ENCODE measurements around the gene ZFP3. TPM values are rescaled to one million over a fixed set of nuclear protein-coding genes. Genes with fewer than 3 reads are reported as not detected.

The ZFP3 gene
- total RNA-seq, 1 experiment from 2014 or later, result 0.11 TPM

GRCh38 chr17:5126719-5127488, 48.6 kb downstream of the ZFP3 start:
- no peak overlapping the region for H3K27ac ChIP-seq (ENCODE audit: insufficient read length, low read depth, low read length)
- no peak overlapping the region for H2BK120ac ChIP-seq (ENCODE audit: low read depth, low read length, poor library complexity, severe bottlenecking)

More at GRCh38 chr17:5126719-5127488, 48.6 kb downstream of the ZFP3 start:
- Mint-ChIP-seq H3K36me3 (ENCODE audit: insufficient read depth in 1 of 3, low read depth in 3 of 3) (peaks cover 0 to 3% (median 0%) of the 10 kb centered on the region in 3 experiments; a peak in 2 of 7 replicates), H3K27ac (peak overlapping the region in 1 of 3 experiments; percentile 13; a peak in 1 of 7 replicates), H3K4me3 (no peak overlapping the region), H3K4me1 (peaks cover 3% of the 10 kb centered on the region in 2 experiments; a peak in 3 of 4 replicates), H3K9me3 (peaks cover 0 to 2% of the 10 kb centered on the region in 2 experiments; a peak in 1 of 5 replicates), H3K27me3 (ENCODE audit: low read depth) (peaks cover 41% of the 10 kb centered on the region)
- Histone ChIP-seq H2BK5ac (ENCODE audit: insufficient read length, low read length) (no peak overlapping the region), H4K8ac (replicated peaks; ENCODE audit: insufficient read length, low read depth, low read length) (no peak overlapping the region), H3K79me2 (ENCODE audit: insufficient read depth, low read length) (no peaks in the 10 kb centered on the region), H3K23me2 (ENCODE audit: insufficient read length, low read depth, low read length, poor library complexity, severe bottlenecking) (peaks cover 9% of the 10 kb centered on the region), H4K91ac (ENCODE audit: insufficient read length, low read depth, low read length) (no peak overlapping the region), H3K4me1 (ENCODE audit: insufficient read depth, low read length) (no peaks in the 10 kb centered on the region), H3K56ac (ENCODE audit: insufficient read length, low read depth, low read length) (no peak overlapping the region), H3K14ac (ENCODE audit: insufficient read depth, low read length) (no peak overlapping the region), H2BK20ac (ENCODE audit: low read depth, low read length, poor library complexity, severe bottlenecking) (no peak overlapping the region), H2BK15ac (ENCODE audit: low read depth, low read length) (no peak overlapping the region), H3K79me1 (ENCODE audit: insufficient read depth, low read depth, low read length, poor library complexity, severe bottlenecking) (no peaks in the 10 kb centered on the region), H3K9me3 (ENCODE audit: control insufficient read depth, low read depth, low read length) (no peaks in the 10 kb centered on the region), H2AK5ac (ENCODE audit: insufficient read length, low read length) (no peak overlapping the region), H3K18ac (ENCODE audit: insufficient read length, low read depth, low read length) (no peak overlapping the region), H3K9ac (ENCODE audit: extremely low read depth, insufficient read length, low read length) (no peak overlapping the region), H3K27me3 (ENCODE audit: insufficient read depth, low read length) (no peaks in the 10 kb centered on the region; the same call in 1 of the 2 replicates), H2BK12ac (ENCODE audit: insufficient read length, low read depth, low read length) (no peak overlapping the region), H4K20me1 (ENCODE audit: control insufficient read depth, insufficient read depth, insufficient read length) (no peaks in the 10 kb centered on the region), H2AFZ (ENCODE audit: low read length) (no peak overlapping the region), H3K4me2 (ENCODE audit: insufficient read depth, insufficient read length, low read length) (no peak overlapping the region), H3K23ac (ENCODE audit: insufficient read length, low read depth, low read length) (no peak overlapping the region), H3K4ac (ENCODE audit: low read depth, low read length) (no peak overlapping the region), H4K5ac (ENCODE audit: insufficient read length, low read depth, low read length) (no peak overlapping the region), H3T11ph (ENCODE audit: low read length) (no peak overlapping the region)
- TF ChIP-seq CTCF (conservative IDR thresholded peaks at IDR 0.05), result no peak
- no peak for DNase-seq
- WGBS (ENCODE audit: extremely low coverage, insufficient read length, low lambda C conversion rate), result no CpG with 5 or more reads among the region's 17 CpGs

Data from H9 (cell line).